B cell (primary cell): Measurements from ENCODE around the gene KIAA0825.

Experiments
- CTCF ChIP-seq: fragments of 200-600 bp; IDR thresholded peaks from one replicate; pipeline ENCODE4 v1.8.0; 2022; ENCODE audit warnings: antibody characterized with exemption, mild to moderate bottlenecking
- EZH2 ChIP-seq: IDR thresholded peaks from 2 replicates; pipeline ENCODE4 v1.6.1; 2012; ENCODE audit warnings: borderline replicate concordance, low read depth, mild to moderate bottlenecking, moderate library complexity, low read length; ENCODE audit not compliant: insufficient read depth, poor library complexity, severe bottlenecking

DNA sequence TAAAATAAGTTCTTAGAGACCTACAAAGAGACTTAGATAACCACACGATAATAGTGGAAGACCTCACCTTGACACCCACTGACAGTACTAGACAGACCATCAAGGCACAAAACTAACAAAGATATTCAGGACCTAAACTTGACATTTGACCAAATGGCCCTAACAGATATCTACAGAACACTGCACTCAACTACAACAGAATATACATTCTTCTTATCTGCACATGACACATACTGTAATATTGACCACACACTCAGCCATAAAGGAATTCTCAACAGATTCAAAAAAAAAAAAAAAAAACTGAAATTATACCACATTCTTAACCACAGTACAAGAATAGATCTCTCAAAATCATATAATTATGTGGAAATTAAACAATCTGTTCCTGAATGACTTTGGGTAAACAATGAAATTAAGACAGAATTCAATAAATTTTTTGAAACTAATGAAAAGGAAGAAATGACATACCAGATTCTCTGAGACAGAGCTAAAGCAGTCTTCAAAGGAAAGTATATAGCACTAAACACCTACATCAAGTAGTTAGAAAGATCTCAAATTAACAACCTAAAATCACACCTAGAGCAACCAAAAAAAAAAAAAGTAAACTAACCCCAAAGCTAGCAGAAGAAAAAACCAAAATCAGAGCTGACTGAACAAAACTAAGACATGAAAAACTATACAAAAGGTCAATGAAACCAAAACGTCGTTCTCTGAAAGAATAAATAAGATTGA is 514.7 kb downstream of the KIAA0825 start:
- TF ChIP-seq CTCF (no peak), EZH2 (no peak)
